Mucosa of descending colon (tissue), 3 donors: ENCODE data around the gene TRAK1. TPM values are rescaled to one million over a fixed set of nuclear protein-coding genes. Genes with fewer than 3 reads are reported as not detected.

ENCODE experiments used
- ATAC-seq: fragments of 200-7000 bp; cut with Tn5 transposase; one replicate; pipeline ENCODE4 v1.9.1; 2020; ENCODE audit warnings: mild to moderate bottlenecking, moderate library complexity
- DNase-seq, 3 donors: peaks; one replicate each; pipeline ENCODE4 v3.0.0-alpha.2; 2020
- H3K36me3 ChIP-seq: fragments of 200-600 bp; one replicate; pipeline ENCODE4 v1.8.0; 2021; ENCODE audit warnings: low read depth, mild to moderate bottlenecking
- H3K4me1 ChIP-seq: fragments of 200-600 bp; one replicate; pipeline ENCODE4 v1.8.0; 2021; ENCODE audit warnings: low read depth, mild to moderate bottlenecking
- H3K4me3 ChIP-seq: fragments of 200-600 bp; one replicate; pipeline ENCODE4 v1.8.0; 2021; ENCODE audit warnings: mild to moderate bottlenecking
- H3K9me3 ChIP-seq: fragments of 200-600 bp; one replicate; pipeline ENCODE4 v1.8.0; 2021; ENCODE audit warnings: mild to moderate bottlenecking
- intact Hi-C, 2 donors: fragments of 100-400 bp; cut with DNase I in 1 of 2; cut with micrococcal nuclease in 1 of 2; formaldehyde crosslinking; loops; one replicate each; pipeline versions ENCODE4 v1.11.0 to v1.11.1; 2022; cut with DNase I, micrococcal nuclease
- total RNA-seq, 3 donors: library from RNA; stranded (reverse); fragmentation: NEBNext Ultra II Directional in 2 of 3; extraction: Animal tissue kit (Norgen Biotek cat#: 25700) in 2 of 3; gene quantifications; one replicate each; pipeline versions ENCODE4 v1.2.1 to v1.2.4, GENCODE V29; 2021 to 2023
- TF ChIP-seq, protein P1 (sequence below): fragments of 200-600 bp; IDR thresholded peaks from one replicate; pipeline ENCODE4 v1.8.0; 2022; ENCODE audit warnings: antibody characterized with exemption, mild to moderate bottlenecking
- donor health status: DM: no; HTN: no; CAD: no; lungs with moderate emphysema.
- donor health status: DM: no; HTN: no; CAD: no.
- donor health status: DM: no; HTN: yes; CAD: no.

Gene TRAK1
- total RNA-seq, 3 donors from 2014 or later = 61.8 to 104 (median 83.4) TPM

DNA sequence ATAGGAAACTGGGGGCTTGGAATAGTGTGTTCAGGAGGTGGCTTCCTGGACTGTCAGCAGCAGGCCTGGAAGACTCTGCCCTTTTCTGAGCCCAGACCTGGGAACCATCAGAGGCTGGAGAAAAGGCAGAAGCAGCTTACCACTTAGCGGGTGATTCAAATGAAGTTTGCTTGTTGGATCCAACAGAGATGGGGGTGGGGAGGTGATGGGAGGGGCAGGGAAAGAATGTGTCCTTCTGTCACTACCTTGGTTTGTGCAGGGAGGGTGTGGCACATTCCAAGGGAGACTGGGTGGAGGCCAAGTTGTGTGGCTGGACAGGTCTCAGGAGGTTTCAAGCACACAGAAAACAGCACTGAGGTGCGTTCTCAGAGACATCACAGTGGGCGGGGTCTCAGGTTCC, 58.8 kb downstream of the TRAK1 start:
- Histone ChIP-seq H3K4me1 (peaks cover 28% of the 10 kb centered on the region), H3K36me3 (no peaks in the 10 kb centered on the region), H3K9me3 (no peaks in the 10 kb centered on the region), H3K4me3 (no peak overlapping the region)
- ATAC-seq = peak; percentile 98
- TF ChIP-seq, protein P1, sequence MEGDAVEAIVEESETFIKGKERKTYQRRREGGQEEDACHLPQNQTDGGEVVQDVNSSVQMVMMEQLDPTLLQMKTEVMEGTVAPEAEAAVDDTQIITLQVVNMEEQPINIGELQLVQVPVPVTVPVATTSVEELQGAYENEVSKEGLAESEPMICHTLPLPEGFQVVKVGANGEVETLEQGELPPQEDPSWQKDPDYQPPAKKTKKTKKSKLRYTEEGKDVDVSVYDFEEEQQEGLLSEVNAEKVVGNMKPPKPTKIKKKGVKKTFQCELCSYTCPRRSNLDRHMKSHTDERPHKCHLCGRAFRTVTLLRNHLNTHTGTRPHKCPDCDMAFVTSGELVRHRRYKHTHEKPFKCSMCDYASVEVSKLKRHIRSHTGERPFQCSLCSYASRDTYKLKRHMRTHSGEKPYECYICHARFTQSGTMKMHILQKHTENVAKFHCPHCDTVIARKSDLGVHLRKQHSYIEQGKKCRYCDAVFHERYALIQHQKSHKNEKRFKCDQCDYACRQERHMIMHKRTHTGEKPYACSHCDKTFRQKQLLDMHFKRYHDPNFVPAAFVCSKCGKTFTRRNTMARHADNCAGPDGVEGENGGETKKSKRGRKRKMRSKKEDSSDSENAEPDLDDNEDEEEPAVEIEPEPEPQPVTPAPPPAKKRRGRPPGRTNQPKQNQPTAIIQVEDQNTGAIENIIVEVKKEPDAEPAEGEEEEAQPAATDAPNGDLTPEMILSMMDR = no peak
- intact Hi-C loops = no loop called here
- DNase-seq = peak; percentile 81 to 94 (median 83)

DNA sequence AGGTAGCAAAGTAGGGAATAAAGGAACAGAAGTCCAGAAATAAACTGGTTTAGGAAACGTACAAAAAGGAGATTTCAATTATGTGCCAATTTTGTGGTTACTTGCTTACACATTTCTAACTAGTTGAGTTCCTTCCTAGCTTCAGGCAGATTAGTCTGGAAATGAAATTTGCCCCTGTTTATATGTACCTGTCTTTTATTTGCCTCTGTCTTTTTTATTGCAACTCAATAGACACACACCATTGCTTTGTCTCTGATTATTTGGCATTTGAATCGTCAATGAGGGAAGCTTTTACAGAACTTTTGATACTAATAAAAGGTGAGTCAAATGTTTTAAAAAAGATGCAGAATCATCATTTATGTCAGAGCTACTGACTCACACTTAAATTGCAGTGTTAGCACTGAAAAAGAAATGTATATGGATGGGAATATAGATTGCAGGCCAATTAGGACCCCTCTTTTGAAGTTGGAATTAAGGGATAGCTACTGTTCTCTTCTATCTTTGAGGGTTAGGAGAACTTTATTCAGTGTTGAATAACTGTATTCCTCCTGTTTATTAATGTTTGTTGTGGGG, 60.5 kb downstream of the TRAK1 start:
- intact Hi-C loops = no loop called here
- TF ChIP-seq, protein P1 = no peak
- Histone ChIP-seq H3K9me3 (no peaks in the 10 kb centered on the region), H3K36me3 (no peaks in the 10 kb centered on the region), H3K4me1 (peaks cover 28% of the 10 kb centered on the region), H3K4me3 (no peak overlapping the region)
- ATAC-seq (no peak), DNase-seq (no peak)

DNA sequence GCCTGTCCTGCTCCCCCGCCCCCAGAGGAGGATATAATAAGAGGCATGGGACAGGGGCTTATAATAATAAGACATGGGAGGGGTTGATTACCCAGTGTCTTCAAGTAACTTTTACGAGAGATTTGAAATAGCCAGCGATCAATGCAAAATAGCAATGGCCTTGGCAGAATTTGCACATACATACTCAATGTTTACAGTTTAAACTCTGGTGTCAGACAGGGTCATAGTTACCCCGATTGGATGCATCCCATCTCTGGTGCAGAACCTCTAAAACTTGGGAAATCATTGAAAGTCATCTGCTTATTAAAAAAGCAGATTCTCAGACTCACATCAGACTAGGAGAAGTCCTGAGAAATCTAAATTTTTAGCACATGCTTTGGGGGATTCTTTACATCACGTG, 61.0 kb downstream of the TRAK1 start:
- no peak for ATAC-seq
- intact Hi-C loops = no loop called here

DNA sequence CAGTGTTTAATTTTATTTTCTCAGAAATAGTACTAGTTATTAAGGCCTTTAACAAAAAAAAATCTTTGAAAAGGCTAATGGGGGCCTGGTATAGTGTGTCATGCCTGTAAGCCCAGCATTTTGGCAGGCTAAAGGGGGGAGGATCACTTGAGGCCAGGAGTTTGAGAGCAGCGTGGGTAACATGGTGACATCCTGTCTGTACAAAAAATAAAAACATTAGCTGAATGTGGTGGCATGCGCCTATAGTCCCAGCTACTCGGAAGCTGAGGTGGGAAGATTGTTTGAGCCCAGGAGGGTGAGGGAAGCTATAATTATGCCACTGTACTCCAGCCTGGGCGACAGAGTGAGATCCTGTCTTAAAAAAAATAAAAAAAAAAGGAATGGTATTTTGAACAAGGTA, 61.9 kb downstream of the TRAK1 start:
- H3K4me3 ChIP-seq = no peak overlapping the region
- DNase-seq (no peak), ATAC-seq (no peak)
- no peaks in the 10 kb centered on the region for H3K36me3 ChIP-seq
- intact Hi-C loops = no loop called here
- H3K9me3 ChIP-seq = no peaks in the 10 kb centered on the region
- H3K4me1 ChIP-seq = peaks cover 28% of the 10 kb centered on the region
- TF ChIP-seq, protein P1 = no peak

More for the DNA sequence above, 61.0 kb downstream of the TRAK1 start:
- no peaks in the 10 kb centered on the region for H3K9me3 ChIP-seq
- H3K4me1 ChIP-seq = peaks cover 28% of the 10 kb centered on the region
- no peaks in the 10 kb centered on the region for H3K36me3 ChIP-seq
- TF ChIP-seq, protein P1 = no peak
- DNase-seq = no peak
- no peak overlapping the region for H3K4me3 ChIP-seq

DNA sequence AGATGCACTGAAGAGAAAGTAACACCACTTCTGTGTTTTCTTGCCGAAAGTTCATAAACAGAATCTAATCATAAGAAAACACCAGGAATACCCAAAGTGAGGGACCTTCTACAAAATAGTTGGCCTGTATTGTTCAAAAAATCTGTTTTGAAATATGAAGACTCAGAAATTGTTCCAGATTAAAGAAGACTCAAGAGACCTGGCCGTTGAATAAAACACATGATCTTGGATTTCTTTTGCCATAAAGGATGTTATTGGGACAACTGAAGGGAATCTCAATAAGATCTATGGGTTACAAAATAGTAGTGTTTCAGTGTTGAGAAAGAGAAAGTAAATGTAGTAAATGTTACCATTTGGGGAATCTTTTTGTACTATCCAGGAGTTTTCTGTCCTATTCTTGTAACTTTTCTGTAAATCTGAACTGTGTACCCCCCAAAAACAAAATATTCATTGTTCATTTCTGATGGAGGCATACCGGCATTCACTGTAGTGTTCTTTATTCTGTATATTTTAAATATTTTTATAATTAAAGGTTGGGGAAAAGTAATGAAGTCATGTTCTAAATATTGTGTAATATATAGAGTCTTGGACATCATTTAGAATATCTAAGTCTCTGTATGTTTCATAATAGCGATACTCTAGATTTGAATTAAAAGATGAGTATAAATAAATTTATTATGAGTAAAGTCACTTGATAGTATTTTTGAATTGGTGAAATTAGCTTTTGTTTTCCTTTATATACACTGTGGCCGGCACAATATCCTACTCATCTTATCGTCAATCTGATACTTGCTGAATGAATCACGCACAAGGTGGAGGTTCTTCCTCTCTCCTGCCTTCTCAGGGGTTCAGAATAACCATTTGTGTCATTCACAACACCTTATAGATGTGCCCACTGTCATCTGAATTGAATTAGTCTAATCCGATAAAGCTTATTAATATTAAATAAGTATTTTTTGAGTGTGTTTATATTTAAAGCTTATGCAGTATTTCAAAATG, 66.7 kb downstream of the TRAK1 start:
- ATAC-seq = no peak
- H3K4me3 ChIP-seq = no peak overlapping the region
- intact Hi-C loops = no loop called here
- peaks cover 19% of the 10 kb centered on the region for H3K4me1 ChIP-seq
- no peaks in the 10 kb centered on the region for H3K9me3 ChIP-seq
- H3K36me3 ChIP-seq = no peaks in the 10 kb centered on the region
- DNase-seq = no peak
- TF ChIP-seq, protein P1 = no peak
